Sigmoid colon (tissue), 4 donors: ENCODE results near the gene CAP2.

Experiments used
- EP300 ChIP-seq, 4 donors: sonication (generic); formaldehyde crosslinking; IDR thresholded peaks; one replicate each; pipeline ENCODE4 v1.6.1; 2017; ENCODE audit warnings: antibody characterized with exemption in 4 of 4
- POLR2A ChIP-seq, 2 donors: fragments of 450-650 bp; IDR thresholded peaks; one replicate each; pipeline ENCODE4 v1.6.1; 2016; ENCODE audit warnings: antibody characterized with exemption in 2 of 2, mild to moderate bottlenecking in 2 of 2, moderate library complexity in 2 of 2
- POLR2AphosphoS5 ChIP-seq, 4 donors: sonication (generic); formaldehyde crosslinking; IDR thresholded peaks; one replicate each; pipeline ENCODE4 v1.6.1; 2017; ENCODE audit warnings: antibody characterized with exemption in 4 of 4
- TF ChIP-seq, protein P1 (sequence below), 4 experiments: fragments of 450-650 bp in 3 of 4; fragments of 200-600 bp in 1 of 4; IDR thresholded peaks; one replicate each; pipeline ENCODE4 v1.5.1; 2016 to 2019; ENCODE audit warnings: antibody characterized with exemption in 4 of 4, mild to moderate bottlenecking in 3 of 4, moderate library complexity in 2 of 4

DNA sequence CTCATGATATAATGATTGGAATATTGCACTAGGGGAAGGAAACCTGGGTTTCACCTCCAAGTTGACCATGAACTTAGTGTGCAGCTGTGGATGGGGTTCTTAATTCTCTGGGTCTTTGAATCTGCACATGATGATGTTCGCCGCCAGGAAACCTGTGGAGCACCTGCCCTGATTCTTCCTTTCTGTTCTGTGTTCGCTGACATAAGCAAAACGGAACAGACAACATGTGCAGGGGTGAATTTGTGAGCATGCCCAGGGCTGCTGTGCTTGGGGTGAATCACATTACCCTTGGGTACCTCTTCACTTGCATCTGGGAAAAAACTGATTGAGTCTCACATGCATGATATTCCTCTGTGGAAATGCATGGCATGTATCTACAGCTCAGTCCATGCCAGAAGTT, 48.8 kb downstream of the CAP2 start:
- TF ChIP-seq, protein P1, sequence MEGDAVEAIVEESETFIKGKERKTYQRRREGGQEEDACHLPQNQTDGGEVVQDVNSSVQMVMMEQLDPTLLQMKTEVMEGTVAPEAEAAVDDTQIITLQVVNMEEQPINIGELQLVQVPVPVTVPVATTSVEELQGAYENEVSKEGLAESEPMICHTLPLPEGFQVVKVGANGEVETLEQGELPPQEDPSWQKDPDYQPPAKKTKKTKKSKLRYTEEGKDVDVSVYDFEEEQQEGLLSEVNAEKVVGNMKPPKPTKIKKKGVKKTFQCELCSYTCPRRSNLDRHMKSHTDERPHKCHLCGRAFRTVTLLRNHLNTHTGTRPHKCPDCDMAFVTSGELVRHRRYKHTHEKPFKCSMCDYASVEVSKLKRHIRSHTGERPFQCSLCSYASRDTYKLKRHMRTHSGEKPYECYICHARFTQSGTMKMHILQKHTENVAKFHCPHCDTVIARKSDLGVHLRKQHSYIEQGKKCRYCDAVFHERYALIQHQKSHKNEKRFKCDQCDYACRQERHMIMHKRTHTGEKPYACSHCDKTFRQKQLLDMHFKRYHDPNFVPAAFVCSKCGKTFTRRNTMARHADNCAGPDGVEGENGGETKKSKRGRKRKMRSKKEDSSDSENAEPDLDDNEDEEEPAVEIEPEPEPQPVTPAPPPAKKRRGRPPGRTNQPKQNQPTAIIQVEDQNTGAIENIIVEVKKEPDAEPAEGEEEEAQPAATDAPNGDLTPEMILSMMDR (IDR thresholded peaks at IDR 0.05), result no peak
- TF ChIP-seq EP300 (IDR thresholded peaks at IDR 0.05), result no peak
- no peak for TF ChIP-seq POLR2A (IDR thresholded peaks at IDR 0.05)
- no peak for TF ChIP-seq POLR2AphosphoS5 (IDR thresholded peaks at IDR 0.05)
